NCI-H2171 (cell line): Measurements from ENCODE around the gene PABPN1L.

Experiments used
- DNase-seq: peaks from one replicate; lab custom pipeline; 2025; lab: John Stamatoyannopoulos, UW

Gene PABPN1L

DNA sequence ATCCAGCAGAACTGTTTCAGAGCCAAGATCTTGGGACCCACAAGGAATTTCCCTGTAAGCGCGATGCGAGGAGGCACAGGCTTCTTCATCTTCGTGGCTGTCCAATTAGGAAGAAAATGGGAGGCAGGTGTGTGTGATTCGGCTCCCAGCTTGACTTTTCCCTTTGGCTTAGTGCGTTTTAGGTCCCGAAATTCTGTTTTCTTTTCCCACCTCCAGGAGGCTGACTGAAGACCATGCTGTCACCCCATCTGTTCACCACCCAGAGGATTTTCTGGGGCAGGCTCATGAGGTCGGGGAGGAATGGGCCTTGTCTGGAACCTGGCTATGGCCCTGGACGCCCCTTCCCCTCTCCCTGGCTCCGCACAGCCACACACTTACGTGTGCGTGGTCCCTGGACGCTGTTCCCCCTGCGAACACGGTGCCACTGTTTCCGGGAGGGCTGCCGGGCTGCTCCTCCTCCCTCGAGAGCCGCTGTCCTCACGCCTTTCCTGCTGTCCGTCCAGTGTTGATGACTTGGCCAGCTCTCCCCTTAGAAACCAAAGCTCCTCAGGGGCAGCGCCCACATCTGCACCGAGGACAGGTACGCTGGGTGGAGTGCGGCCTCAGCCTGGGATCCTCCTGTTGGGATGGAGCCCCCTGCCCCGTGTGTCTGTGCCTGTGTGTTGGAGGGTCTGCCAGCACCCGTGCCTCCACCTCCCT, 2.7 kb upstream of the PABPN1L start:
- peak; percentile 66 for DNase-seq

DNA sequence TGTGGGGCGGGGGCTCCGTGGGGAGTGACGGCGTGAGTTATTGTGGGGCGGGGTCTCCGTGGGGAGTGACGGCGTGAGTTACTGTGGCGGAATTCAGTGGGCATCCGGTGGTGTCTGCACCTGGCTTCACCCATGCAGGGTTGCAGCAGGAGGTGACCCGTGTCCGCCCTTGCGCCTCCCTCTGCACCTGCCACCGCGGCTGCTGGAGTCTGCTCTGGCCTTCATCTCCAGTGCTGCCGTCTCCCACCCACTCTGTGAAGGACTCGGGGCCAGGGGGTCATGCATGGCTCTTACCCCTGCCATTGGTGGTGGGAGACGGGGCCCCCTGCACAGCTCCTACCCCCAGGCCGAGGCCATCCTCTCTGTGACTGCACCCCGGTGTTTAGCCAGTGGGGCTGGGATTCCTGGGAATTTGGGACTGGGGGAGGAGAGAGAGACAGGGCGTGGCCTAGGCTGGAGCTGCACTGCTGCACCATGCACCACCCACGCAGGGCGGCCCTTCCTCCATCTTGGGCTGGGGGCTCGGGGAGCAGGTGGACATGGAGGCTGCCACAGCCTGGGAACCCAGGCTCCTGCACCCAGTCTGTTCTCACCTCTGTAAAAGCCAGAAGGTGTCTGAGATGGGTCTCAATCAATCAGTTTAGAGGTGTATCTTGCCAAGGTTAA, 1.3 kb upstream of the PABPN1L start:
- no peak for DNase-seq

DNA sequence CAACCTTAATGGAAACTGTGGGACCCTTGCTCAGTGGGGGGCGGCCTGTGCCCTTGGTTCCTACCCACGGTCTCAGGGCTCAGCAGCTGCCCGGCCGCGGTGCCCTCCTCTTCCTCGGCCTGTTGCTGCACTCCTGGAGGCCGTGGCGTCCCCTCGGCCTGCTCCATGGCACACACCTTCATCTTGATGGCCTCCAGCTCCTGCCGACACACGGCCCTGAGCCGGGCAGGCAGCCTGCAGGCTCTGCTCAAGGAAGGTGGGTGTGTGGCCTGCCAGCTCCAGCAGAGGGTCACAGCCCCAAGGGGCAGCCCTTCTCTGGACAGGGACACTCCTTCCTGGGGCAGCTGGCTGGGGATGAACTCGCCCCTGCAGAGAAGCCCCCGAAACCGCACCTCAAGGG, 718 bp downstream of the PABPN1L start:
- DNase-seq = no peak

GRCh38 chr16:88865310-88865709, 1.1 kb downstream of the PABPN1L start:
- DNase-seq = no peak

DNA sequence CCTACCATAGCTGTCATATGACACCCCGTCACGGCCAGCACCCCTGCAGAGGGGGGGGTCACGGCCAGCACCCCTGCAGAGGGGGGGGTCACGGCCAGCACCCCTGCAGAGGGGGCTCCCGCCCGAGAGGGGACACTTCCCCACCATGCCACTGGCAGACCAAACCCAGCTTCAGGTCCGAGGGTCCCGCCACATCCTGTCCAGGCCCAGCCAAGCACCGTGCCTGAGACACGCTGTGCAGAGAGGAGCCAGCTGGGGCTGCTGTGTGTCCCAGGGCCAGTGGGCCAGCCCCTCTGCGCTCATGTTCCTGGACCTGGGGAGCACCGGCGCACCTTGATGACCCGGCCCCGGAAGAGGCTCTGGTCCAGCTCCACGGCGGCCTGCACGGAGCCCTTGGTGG, 1.9 kb downstream of the PABPN1L start:
- DNase-seq = no peak

- no peak for DNase-seq
Measured at GRCh38 chr16:88864099-88864498, 2.4 kb downstream of the PABPN1L start.

DNA sequence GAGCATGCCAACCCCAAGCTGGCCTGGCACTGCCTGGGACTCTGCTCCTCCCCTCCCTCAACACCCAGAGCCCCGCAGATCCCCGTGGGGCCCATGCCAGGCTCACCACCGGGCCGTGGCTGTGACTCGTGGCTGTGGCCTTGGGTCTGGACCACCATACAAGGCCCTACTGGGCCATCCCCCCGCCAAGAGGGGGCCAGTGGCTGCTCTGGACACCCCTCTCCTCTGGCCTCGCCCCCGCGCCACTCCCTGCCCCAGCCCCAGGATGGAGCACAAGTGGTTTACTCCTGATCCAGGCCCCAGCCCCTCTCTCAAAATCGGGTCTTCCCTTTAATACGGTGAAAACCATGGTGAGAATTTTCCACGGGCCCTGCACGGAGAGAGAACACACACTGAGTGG, 3.0 kb downstream of the PABPN1L start:
- no peak for DNase-seq

DNA sequence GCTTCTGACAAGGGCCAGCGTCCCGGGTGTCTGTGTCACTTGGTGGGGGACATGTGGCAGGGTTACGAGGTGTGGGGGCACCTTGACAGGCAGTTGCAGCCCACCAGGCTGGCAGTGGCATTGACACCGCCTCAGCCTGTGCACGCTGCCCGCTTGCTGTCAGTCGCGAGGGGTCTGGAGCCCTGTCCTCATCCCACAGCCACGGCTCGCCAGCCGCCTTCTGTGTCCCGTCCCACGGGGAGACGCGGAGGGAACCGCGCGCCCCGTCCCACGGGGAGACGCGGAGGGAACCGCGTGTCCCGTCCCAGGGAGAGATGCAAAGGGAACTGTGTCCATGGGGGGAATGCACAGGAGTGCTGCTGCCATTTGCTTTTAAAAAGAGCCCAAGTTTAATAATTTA, 3.5 kb downstream of the PABPN1L start:
- DNase-seq = no peak

DNA sequence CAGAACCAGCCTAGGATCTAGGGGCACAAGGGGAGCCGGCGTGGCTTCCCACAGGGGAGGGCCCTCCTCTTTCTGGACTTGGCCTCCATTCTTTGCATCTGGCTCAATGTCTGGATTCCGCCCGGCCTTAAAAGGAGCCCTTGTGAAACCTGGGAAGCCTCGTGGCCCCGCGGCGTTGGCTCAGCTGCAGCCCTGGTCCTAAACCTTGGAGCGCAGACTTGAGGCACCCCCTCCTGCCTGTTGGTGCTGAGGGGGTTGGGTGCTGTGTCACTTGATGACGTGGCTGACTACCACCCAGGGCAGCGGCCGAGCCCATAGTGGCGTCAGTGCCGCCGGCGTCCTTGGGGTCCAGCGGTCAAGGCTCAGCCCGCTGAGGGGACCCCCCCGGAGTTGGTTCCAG, 5.1 kb downstream of the PABPN1L start:
- DNase-seq = no peak

- DNase-seq = no peak
Measured at GRCh38 chr16:88859381-88860091, 6.9 kb downstream of the PABPN1L start.

DNA sequence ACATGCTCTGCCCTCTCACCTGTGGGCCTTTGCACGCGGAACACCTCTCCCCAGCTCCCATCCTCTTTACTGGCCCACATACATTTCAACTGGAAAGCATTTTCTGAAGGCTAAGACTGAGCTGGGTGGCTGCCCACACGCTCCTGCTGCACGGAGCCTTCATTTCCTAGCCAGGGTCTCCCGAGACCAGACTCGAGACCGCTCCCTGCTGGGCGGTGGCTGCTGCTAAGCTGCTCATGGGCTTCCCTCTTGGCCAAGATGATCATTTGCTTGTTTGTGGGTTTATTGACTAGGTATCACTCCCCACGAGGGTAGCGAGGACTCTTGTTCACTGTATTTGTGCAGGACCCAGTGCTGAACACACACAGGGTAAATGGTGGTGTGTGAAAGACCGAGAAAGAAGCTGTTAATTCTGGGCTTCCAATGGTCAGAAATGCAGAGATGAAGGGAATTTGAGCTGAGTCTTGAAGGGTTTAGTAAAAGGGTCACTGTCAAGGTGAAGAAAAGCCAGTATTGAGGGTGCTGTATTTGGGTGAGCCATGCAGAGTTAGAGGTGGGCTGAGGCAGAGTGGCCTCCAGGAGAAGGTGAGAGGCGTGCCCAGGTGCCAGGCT, 8.6 kb downstream of the PABPN1L start:
- DNase-seq = peak; percentile 35

- peak; percentile 97 for DNase-seq
Measured at GRCh38 chr16:88856828-88857727, 9.4 kb downstream of the PABPN1L start, which contains the start of the genes GALNS and TRAPPC2L. Gene GALNS (minus strand): TSS chr16:88856947. CDS start chr16:88856877, 70 bp downstream. Gene TRAPPC2L (plus strand): TSS chr16:88857127. CDS start chr16:88857151, 24 bp downstream.

- DNase-seq = no peak
Measured at GRCh38 chr16:88856122-88856827, 10.2 kb downstream of the PABPN1L start.

DNA sequence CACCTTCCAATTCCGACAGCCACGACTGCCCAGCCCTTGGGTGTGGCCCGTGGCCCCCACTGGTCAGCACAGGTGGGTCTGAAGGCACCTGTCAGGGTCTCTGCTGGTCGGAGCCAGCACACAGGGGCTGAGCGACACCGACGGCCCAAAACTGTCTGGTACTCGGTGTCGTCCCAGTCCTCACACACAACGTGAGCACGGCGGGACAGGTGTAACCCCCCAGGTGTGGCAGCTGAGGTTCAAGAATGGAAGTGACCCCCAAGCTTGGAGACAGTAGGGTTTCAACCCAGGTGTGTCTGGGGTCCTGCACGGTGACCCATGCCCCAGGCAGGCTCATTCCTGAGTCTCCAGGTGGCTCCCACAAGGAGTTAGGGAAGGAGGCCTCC, 10.7 kb downstream of the PABPN1L start:
- DNase-seq = no peak

DNA sequence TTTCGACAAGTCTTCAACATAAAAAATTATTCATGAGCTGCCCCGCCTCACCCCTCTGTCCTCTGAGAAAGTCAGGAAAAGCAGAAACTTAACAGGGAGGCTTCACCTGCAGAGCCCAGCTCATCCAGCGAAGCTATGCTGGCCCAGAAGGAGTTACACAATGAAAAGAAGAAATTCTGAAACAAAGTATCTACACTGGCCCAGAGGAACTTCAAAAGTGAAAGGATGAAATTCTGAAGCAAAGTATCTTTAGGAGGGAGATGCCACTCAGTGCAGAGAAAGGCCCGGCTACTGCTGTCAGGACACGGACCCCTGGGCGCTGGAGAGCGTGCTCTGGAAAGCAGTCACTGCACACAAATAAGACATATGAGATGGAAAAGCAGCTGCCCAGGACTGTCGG, 11.3 kb downstream of the PABPN1L start:
- no peak for DNase-seq

DNA sequence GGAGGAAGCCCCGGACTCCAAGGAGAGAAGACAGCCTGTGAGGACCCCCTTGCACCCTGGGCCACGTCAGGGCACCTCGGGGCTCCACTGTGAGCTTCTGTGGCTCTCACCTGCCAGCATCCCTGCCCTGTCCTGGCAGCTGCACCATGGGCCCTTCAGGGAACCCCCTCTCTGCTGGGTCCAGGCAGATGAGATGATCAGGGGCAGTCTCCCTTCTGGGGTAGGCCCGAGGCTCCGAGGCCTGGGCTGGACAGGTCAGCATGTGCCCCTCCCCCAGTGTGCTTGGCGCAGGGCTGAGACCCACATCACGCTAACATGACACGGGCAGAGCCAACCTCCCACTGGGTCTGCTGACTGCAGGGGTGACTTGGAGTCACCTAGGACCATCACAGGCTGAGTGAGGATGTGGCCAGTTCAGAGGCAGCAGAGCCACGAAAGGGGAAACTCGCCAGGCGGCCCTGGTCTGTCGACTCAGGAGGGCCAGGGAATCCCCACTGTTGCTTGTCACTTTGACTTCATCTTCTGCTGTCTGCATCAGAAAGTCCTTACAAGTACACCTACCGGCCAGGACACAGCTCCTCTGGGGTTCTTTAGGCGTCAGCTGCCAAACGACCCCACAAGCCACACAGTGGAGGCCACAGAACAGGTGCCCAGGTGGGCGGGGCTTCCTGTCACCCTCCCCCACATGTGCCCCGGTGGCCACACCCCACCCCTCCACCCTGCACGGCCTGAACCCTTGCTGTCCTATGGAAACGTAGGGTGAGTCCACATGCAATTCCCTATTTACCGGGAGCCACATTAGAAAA, 12.0 kb downstream of the PABPN1L start:
- no peak for DNase-seq

DNA sequence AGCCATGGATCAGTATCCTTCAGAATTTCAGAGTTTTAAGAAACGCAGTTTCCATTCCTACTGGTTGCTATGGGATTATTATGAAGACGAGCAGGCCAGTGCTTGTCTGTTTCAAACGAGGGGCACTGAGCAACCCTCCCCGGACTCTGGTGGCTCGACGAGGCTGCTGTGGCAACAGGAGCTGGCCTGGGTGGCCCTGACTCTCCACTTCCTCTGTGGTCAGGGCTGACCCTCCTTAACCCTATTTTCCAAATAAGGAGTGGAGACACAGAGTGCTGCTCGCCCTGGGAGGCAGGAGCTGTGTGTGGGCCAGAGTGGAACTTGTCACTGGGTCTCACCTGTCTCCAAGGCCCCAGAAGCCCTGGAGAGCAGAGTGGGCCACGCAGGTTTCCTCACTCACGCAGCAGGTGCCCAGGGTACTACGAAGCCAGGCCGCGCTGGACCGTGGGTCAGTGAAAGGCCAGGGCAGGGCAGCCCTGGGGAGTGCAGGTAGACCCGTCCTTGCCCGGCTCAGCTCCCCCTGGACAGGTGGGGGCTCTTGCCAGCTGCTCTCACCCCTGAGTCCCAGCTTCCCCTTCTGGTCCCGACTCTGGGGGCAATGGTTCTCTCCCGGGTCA, 13.0 kb downstream of the PABPN1L start:
- no peak for DNase-seq

DNA sequence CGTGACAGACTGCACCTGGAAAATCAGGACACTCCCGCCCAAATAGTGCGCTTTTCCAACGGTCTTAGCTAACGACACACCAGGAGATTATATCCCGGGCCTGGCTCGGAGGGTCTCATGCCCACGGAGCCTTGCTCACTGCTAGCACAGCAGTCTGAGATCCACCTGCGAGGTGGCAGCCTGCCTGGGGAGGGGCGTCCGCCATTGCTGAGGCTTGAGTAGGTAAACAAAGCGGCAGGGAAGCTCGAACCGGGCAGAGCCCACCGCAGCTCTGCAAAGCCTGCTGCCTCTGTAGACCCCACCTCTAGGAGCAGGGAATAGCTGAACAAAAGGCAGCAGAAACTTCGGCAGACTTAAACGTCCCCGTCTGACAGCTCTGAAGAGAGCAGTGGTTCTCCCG, 14.8 kb downstream of the PABPN1L start:
- no peak for DNase-seq

DNA sequence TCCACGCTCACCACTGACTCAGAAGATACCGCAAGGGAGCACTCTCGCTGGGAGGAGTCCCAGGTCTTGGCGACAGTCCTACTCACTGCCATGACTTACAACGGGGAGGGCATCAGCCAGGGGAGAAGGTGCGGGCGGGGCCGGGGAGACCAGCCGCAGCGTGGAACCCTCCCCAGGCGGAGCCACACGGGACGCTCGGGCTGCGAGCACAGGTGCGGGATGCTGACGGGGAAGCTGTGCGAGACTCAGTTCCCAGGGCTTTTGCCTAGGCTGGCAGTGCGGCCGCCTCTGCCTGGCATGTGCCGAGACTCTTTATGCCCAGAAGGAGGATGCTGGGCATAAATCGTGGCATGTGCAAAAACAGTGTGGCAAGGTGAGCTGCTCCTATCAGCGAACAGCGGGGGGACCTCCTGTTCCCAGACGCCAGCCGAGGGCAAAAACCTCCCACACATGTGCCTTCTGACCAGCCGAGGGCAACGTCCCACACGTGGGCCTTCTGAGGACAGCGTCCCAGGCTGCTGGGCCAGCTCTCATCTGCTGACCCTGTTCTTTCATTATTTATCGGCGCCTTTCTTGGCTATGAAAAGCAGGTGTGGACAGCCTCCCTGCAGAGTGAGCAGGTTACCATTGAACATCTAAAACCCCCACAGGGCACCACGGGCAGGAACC, 15.8 kb downstream of the PABPN1L start:
- no peak for DNase-seq
